Activated CD8-positive, alpha-beta memory T cell treated with anti-CD3 and anti-CD28 coated beads, Interleukin-2, amount 50 U/mL, for 4 hours (primary cell): ENCODE measurements around the gene IL17B.

Experiments
- DNase-seq: peaks from one replicate; pipeline ENCODE4 v3.0.0-alpha.2; 2020

Gene IL17B

DNA sequence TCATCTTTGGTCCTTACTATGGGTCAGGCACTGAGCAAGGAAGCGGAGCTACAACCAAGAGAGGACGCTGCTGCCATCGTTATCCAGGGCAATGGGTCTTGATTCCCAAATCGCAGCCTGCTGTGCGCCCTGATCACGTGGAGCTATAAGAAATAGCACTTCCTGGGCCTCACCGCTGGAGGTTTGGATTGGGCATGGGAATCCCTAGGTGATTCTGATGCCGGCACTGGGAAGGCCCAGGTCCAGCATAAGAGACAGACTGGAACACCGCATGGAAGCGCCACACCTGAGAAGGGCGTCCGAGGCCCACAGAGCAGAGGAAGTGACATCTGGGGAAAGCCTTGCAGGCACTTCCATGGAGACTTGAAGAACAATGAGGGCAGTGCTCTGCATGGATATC is 3.0 kb downstream of the IL17B start:
- DNase-seq = no peak

DNA sequence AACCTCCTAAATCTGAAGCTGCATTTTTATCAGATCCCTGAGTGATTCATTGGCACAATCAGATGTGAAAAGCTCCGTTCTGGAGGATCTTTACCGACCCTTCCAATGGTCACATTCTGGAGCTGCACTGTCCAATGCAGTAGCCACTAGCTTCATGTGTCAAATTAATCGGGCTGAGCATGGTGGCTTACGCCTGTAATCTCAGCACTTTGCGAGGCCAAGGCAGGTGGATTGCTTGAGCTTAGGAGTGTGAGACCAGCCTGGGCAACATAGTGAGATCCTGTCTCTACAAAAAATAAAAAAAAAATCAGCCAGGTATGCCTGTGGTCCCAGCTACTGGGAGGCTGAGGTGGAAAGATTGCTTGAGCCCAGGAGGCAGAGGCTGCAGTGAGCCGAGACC is 3.7 kb downstream of the IL17B start:
- DNase-seq = no peak

DNA sequence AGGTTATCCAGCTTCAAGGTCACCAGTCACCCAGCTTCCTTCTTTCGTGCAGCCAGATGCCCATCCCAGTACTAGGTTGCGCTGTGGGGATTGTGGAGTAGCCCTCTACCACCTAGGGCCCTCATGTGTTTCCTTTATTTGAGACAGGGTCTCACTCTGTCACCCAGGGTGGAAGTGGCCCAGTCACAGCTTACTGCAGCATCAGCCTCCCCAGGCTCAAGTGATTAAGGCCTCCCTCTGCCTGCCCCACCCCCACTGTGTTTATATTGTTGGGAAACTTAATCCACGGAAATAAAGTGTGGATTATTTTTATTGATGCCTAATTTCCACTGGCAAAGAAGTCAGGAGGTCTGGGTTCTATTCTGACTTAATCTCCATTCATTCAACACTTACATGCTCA is 4.3 kb downstream of the IL17B start:
- no peak for DNase-seq

DNA sequence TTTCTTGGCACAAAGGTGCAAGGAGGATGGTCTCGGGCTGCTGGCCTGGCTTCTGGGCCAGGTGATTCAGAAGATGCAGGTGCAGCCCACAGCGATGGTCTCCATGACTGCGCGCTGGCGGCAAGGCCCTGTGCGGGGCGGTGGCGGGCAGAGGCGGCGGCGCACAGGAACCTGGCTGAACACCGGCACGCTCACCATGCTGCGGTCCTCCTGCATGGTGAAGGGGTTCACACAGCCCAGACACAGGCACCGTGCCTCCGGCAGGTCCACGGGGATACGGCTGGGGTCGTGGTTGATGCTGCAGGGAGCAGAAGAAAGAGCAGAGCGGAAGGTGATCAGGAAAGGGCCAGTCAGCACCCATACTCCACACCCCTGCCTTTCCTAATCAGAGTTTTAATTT is 4.8 kb downstream of the IL17B start:
- DNase-seq = no peak

DNA sequence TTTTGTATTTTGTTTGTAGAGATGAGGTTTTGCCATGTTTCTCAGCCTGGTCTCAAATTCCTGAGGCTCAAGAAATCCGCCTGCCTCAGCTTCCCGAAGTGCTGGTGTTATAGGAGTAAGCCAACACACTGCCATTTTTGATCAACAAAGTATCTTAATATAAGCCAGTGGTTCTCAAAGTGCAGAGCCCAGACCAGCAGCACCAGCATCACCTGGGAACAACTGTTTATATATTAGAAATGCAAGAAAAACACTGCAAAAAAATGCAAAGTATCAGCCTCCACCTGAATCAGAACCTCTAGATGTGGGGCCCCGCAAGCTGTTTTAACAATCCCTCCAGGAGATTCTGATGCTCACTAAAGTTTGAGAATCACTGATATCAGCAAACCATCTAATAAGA is 6.2 kb downstream of the IL17B start:
- no peak for DNase-seq

DNA sequence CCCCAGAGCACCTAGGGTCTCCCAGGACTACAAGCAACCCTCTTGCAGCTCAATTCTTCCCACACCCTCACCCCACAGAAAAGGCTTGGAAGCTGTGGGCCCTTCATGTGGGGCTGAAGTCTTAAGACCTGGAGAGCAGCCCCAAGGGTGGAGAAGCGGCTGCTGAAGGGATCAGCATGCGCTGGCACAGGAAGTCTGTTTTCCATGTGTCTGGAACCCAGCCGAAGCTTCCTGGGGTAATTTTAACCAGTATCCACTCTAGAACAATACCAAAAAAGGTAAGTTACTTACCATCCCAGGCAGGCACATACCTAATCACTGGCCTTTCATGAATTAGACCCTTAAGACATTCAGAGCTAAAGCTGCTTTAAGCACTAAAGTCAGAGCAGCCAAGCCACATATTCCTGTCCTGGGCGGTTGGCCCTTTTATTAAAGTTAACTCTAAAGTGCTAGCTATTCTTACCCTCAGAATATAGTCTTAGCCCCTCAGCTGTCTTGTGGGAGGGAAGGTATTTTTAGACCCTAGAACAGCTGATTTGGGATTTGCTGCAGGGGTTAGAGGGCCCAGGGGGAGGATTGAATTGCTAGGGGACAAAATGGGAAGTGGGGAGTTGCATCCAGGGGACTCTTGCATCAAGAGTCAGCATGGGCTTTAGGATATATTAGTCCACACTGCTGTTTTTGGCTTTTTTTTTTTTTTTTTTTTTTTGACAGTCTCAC is 6.9 kb downstream of the IL17B start:
- DNase-seq = no peak

DNA sequence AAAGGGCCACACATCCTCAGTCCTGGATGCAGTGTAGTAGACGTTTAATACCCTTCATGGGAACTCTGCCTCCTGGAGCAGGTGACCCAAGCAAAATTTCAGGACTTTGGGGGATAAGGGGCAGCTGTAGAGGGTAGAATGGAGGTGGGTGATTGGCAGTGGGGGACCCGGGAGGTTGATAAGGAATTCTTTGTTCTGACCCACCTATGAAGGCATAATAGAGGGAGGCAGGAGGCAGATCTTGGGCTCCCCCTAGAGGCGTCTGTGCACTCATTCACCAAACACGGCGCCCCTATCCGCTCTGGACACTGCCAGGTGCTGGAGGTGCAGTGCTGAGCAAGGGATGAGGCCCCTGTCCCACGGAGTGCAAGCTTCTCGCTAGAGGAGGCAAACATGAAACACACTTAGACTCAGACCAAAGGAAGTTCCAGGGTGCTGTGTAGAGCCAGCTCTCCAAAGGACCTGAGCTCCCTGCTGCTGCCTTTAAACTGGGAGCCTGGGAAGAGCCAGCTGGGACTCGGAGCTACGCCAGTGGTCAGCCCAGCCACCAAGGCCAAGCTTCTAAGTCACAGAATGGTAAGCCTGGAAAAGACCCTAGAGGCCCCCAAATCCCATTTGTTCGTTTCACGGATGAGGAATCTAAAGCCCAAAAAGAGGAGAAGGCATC is 7.7 kb downstream of the IL17B start:
- peak; percentile 69 for DNase-seq

DNA sequence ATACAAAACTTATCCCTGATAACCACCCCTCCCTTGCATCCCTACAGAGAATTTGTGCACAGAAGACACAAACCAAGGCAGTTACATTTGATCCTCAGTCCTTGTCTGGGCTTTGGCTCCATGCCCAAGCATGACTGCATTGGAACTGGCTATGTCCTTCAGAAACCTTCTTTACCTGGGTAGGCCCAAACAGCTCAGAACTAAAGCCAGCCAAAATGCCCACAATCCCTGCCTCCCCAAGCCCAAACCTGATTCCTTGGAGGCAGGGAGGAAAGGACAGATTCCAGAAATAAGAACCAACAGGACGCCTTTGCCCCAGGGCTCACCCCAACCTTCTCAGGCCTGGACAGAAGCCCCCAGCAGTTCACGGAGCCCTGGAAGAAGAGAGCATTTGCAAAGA is 8.2 kb downstream of the IL17B start:
- DNase-seq = no peak

DNA sequence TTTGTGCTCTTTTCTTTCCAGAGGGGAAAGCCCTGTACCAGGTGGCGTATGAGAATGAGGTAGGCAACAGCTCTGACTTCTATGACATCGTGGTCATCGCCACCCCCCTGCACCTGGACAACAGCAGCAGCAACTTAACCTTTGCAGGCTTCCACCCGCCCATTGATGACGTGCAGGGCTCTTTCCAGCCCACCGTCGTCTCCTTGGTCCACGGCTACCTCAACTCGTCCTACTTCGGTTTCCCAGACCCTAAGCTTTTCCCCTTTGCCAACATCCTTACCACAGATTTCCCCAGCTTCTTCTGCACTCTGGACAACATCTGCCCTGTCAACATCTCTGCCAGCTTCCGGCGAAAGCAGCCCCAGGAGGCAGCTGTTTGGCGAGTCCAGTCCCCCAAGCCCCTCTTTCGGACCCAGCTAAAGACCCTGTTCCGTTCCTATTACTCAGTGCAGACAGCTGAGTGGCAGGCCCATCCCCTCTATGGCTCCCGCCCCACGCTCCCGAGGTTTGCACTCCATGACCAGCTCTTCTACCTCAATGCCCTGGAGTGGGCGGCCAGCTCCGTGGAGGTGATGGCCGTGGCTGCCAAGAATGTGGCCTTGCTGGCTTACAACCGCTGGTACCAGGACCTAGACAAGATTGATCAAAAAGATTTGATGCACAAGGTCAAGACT is 11.0 kb downstream of the IL17B start:
- no peak for DNase-seq

DNA sequence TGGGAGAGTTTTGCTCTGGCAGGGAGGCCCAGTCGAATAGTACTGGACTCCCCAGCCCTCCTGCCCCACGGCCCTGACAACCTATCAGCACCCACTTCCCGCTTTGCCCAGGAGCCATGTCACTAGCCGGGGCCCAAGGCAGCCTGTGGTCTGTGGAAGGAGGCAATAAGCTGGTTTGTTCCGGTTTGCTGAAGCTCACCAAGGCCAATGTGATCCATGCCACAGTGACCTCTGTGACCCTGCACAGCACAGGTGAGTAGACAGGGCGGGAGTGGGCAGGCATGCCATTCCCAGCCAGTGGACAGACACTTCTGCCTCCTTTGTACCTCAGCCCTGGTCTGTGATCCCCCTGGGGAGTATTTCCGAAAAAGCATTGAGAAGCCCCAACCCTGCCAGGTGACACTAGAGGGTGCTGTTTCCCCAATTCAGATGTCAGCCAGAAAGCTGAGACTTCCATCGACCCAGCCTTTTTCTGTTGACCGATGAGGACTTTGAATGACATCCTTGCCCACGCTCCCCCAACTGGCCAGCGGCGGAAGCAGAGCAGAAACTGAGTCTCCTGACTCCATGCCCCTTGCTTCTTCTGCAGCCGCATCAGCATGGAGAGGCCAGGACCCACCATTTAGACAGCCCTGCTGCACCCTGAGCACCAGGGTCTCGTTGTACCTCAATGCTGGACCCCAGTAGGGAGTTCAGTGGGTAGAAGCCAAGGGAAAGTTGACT is 11.7 kb downstream of the IL17B start:
- peak; percentile 55 for DNase-seq

DNA sequence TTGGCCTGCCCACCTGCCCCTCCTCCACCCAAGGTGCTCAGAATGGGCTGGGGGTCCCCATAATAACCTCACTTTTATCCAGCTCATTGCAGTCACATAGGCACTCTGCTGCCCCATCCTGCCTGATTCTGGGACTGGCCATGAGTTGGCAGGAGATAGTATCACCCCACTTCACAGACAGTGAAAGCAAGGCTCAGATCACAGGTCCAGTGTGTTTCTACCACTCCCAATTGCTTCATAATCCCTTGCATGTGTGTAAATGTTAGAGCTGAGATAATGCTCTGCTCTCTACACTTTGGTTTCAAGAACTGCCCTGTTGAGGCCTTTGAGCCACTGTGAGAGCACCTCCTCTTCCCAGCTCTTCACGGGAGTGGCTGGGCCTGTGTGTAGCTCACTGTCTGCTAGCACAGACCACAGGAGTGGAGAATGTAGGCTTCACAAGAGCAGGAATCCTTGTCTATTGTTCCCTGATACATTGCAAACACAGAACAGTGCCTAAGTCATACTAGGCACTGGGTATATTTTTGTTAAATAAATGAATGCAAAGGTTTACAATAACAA is 12.8 kb downstream of the IL17B start:
- no peak for DNase-seq

DNA sequence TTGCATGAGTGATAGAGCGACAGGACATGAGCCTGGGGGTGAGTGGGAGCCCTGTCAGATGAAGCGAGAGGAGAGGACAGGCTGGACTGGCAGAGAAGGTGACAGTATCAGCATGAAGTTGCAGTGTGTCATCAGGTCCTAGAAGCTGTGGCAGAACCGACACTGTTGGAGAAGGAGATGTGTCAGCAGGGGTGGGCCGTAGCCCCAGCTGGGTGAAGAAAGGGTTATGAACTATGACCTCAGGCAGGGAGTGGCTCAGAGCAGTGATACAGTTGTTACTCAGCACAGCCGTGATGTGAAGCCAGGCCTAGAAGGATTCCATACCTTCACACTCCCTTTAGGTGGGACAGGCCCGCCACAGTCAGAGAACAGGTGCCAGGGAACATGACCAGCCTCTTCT is 13.7 kb downstream of the IL17B start:
- DNase-seq = no peak

DNA sequence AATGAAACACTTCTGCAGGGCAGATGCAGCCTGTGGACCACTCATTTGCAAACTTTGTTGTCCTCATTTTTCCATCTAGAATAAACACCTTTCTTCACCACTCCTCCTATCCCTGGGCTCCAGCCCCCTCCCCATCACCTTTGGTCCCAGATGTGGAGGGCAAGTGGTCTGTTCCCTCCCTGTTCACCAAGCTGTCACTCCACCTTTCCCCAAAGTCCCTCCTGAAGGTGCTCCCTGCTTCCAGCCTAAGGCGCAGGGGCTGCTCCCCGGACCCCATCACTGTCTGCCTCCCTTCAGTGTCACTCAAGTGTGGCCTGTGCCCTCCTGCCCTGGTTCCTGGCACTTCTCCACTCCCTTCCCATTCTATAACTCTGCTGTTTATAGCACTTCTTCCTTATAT is 14.4 kb downstream of the IL17B start:
- DNase-seq = no peak

DNA sequence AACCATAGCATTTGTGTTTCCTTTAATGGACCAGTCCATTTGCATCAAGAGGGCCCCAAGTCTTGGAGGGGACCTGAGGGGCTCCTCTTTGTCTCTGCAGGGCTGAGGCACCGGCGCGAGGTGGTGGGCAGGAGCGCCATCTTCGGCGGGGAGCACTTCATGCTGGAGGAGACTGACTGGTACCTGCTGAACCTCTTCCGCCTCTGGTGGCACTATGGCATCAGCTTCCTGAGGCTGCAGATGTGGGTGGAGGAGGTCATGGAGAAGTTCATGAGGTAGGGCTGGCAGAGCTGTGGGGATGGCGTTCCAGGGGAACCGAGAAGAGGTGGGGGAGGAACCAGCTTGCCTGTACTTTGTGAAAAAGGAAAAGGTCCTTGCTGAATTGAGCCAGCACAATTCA is 15.2 kb downstream of the IL17B start:
- no peak for DNase-seq

DNA sequence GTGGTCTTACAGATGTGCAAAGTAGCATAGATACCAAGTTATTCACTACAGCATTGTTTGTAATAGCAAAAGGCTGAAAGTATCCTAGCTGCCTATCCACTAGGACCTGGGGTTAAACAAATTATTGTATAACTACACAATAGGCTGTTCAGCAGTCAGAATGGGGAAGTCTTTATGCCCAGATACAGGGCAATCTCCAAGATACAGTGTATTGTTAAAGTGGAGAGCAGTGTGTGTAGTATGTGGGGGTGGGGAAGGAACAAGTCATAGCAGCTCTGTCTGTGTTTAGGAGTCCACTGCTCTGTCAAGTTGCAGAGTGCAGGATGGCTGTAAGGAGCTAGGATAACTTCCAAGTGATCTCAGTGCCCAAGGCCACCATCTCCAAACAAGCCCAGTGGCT is 15.7 kb downstream of the IL17B start:
- DNase-seq = no peak

DNA sequence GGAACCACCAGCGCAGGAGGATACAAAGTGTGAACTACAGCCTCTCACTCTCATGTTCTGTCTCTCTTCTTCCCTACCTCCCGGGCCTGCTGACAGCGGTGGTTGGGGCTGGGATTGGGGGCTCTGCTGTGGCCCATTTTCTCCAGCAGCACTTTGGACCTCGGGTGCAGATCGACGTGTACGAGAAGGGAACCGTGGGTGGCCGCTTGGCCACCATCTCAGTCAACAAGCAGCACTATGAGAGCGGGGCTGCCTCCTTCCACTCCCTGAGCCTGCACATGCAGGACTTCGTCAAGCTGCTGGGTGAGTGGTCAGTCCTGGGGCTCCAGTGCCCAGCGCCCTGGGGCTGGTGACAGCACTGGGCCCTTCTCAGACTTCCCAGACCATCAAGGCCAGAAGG is 16.6 kb downstream of the IL17B start:
- no peak for DNase-seq

DNA sequence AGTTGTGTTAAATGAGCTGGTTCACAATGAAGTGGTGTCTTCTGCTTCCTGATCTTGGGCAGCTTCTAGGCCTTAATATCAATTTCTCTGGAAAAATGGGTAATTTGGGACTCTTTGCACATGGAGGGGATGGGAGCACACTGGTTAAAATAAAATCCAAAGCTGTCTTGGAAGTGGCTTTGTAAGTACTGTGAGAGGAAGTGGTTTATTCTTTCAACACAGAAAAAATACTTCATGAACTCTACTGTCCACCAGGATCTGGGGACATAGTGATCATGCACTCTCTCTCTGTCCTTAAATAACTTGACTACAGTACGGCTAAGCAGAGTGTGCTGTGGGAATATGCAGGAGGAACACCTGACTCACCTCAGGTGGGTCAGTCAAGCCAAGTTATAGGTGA is 18.8 kb downstream of the IL17B start:
- no peak for DNase-seq

DNA sequence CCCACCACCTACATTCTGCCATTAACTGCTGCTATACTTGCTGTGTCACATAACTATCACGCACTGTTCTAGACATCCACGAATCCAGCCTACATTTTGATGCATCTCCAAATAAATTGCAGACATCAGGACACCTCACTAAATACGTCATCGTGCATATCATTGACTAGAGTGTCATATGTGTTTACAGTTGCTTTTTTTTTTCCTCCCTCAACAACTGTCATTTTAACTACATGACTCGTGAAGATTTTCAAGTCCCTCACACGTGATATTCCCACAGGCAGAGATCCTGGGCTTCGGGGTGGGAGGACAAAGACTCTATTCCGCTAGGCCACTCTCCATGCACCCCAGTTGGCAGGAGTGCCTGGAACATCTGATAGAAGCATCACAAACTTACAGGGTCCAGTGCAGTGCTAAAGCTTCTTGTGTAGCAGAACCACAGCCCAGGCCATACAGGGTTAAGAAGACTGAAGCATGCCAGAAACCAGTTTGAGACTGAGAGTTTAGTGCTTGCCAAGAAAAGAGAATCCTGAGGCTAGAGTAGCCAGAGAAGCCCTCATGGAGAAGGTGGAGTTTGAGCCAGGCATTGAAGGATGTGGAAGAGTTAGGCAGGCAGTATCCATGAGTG is 20.1 kb downstream of the IL17B start:
- no peak for DNase-seq

DNA sequence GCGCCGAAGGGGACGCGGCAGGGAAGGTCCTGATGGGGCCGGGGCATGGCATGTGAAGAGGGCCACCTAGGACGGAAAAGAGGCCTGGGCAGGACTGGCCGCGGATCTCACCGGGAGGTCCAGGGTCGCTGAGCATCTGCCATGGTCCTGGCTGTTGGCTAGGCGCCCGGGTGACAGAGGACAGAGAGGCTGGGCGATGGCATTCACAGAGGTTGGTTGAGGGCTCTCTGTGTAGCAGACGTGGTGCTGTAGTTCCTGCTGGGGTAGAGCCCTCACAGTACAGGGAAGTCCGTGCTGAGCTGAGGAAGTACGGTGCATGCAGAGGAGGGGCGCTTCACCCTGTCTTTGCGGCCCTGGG is 20.8 kb downstream of the IL17B start:
- DNase-seq = no peak

DNA sequence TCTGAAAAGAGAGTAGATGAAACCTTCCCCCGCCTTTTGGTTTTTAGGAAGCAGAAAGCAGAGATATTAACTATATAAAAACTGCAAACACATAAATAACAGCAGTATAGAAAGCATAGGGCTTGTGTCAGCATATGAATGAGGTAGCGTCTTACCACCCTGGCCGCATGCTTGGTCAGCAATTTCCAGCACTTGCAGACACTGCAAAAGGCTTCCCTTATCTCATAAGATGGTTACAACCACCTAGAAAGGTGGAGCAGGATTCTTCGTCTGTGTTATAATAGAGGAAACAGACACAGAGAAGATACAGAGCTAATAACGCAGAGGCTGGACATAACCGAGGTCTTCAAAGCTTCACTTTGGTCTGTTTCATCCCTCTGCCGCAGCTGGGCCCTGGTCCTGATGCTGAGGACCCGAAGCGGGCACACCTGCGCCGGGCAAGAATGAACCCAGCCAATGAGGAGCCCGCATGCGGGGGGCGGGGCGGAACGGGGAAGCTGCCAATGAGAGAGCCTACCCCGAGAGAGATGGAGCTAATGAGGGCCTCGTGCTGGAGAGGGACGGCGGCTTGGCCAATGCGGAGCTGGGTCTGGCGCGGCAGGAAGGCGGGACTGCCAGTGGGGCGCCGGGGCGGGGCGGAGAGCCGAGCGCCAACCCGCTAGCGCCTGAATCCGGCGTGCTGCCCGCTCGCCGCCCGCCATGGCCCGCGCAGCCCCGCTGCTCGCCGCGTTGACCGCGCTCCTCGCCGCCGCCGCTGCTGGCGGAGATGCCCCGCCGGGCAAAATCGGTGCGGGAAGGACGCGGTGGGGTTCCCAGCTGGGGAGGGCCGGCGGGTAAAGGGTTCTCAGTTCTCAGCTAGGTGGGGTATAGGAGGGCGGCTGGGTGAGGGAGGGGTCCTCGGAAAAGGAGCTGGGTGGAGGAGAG is 21.5 kb downstream of the IL17B start, which contains the start of gene PCYOX1L:
TSS of gene PCYOX1L (plus strand) at position 677 of the 924 bp plus-strand sequence. CDS start at position 700, 23 bp downstream.
- peak; percentile 90 for DNase-seq

DNA sequence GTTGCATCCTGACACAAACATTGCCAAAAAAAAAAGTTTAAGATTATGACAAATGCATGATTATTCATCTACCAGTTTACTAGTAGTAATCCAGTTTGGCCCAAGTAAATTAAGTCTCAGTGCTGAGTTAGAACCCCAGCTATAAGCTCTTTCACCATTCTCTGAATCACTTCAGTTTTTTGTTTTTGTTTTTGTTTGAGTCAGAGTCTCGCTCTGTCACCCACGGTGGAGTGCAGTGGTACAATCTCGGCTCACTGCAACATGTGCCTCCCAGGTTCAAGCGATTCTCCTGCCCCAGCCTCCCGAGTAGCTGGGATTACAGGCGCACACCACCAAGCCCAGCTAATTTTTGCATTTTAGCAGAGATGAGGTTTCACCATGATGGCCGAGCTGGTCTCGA is 22.7 kb downstream of the IL17B start:
- DNase-seq = no peak

DNA sequence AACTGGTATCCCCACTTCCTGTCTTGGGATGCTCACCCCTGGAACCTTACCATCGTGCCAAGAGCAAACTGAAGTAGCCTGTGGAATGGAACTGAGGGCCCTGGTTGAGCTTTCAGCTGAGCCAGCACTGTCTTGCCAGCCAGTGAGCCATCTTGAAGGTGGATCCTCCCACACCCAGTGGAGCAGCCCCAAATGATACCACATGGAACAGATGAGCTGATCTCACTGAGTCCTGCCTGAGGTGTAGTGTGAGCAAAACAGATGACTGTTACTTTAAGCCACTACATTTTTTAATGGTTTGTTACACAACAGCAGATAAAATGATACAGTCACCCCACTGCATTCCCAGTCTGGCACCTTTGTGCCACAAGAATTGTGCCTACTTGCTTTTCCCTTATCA is 23.4 kb downstream of the IL17B start:
- DNase-seq = no peak
